NCI-H226 (cell line): ENCODE data around the gene AIM2.
"Not testable (repeated sequence)": the region's sequence is repeated elsewhere in the genome, so short reads cannot be mapped to it uniquely, and the experiment has no call there.

Experiments
- DNase-seq: peaks from one replicate; pipeline ENCODE4 v3.0.0-alpha.2; 2015

AIM2 gene, protein sequence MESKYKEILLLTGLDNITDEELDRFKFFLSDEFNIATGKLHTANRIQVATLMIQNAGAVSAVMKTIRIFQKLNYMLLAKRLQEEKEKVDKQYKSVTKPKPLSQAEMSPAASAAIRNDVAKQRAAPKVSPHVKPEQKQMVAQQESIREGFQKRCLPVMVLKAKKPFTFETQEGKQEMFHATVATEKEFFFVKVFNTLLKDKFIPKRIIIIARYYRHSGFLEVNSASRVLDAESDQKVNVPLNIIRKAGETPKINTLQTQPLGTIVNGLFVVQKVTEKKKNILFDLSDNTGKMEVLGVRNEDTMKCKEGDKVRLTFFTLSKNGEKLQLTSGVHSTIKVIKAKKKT

GRCh38 chr1:159076438-159077119, at the start of gene AIM2:
Gene AIM2, minus strand, starts transcription at chr1:159076766. Its CDS starts 3,267 bp downstream, at chr1:159073499.
- DNase-seq = no peak

- DNase-seq = no peak
These were observed 47.0 kb upstream of the AIM2 start for GRCh38 chr1:159123587-159123986.

- DNase-seq = peak; percentile 13
These were observed 45.5 kb upstream of the AIM2 start for GRCh38 chr1:159122005-159122621.

DNA sequence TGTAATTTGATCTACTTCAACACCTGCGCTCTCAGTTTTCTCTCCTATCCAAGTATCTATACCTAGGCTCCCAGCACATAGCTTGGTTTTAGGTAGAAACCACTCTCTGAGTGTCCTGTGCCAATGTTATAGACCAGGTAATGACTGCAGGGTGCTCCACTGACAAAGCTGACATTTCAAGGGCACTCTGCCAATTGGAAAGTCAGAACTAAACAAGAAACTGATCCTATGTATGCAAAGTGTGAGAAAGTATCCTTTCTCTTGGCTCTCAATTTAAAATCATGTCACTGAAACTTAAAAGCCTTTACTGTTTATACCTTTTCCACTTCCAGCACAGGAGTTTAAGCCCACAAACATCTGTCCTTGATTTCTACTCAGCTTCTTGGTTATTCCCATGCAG, 45.0 kb upstream of the AIM2 start:
- DNase-seq = no peak

DNA sequence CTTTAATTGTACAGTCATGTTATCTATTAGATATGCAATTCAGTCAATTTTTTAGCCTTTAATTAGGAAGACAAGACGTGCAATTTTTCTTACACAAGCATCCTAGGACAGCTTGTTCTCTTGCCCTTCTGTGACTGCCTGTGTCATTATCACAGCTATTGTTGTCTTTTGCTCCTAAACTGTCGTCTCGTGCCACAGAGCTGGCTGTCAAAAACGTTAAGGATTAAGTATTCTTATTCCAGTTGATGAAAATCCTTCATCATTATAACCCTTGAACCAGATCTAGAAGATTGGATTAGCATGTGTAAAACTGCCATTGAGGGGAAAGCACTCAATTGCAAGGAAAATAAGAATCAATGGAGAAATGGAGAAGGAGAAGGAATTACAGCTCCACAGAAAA, 43.8 kb upstream of the AIM2 start:
- no peak for DNase-seq

- peak; percentile 4 for DNase-seq
These were observed 37.2 kb upstream of the AIM2 start for GRCh38 chr1:159113596-159114433.

- not testable (repeated sequence) for DNase-seq
These were observed 26.5 kb upstream of the AIM2 start for GRCh38 chr1:159103021-159103420.

- no peak for DNase-seq
These were observed 24.0 kb upstream of the AIM2 start for GRCh38 chr1:159100589-159100988.

- DNase-seq = no peak
These were observed 22.0 kb upstream of the AIM2 start for GRCh38 chr1:159098596-159098995.

DNA sequence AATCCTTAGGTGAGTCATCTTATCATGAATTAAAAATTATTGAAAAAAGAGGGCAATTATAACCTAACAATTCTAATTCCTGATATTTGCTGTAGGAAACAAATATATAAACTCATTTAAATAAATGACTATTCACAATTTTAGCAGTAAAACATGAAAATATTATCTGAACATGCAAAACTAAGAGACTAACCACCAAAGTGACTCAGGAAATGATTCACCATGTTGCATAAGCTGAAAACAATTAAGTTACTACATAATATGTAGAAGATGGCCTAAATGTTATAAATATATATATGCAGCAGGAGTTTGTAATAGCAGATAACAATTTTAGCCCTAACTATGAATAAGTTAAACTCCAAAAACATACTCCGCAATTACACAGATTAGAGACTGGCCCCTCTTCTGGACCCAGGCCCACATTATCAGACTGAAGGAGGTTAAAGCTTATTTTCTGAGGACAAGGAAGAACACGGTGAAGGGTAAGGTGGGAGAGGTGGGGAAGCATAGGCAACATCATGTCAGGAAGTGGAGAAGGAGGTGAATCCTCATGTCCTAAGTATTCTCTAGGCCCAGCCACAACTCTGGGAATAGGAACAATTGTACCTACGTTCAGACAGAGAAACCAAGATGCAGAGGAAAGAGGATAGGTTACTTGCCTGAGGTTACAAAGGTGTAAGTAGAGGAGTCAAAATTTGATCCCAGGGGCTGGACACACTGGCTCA, 15.6 kb upstream of the AIM2 start:
- peak; percentile 48 for DNase-seq

- peak; percentile 24 for DNase-seq
These were observed 15.1 kb upstream of the AIM2 start for GRCh38 chr1:159091607-159092031.

DNA sequence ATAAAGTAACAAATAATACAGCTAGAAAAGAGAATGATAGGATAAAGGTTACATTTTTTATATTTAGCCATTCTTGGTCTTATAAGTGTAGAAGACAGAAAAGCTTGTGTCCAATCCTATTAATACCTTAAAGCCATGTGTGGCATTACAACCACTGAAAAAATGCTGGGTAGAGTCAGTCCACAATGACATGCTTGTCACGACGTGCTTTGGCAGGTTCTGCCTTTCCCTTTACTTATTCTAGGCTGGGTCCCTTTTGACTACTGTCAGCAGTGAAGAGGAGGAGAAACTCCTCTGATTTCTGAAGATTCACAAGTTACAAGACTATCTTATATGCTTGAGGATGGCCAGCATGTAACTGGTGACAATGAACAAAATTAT, 14.6 kb upstream of the AIM2 start:
- DNase-seq = no peak

- peak; percentile 27 for DNase-seq
These were observed 14.0 kb upstream of the AIM2 start for GRCh38 chr1:159090286-159091179.

DNA sequence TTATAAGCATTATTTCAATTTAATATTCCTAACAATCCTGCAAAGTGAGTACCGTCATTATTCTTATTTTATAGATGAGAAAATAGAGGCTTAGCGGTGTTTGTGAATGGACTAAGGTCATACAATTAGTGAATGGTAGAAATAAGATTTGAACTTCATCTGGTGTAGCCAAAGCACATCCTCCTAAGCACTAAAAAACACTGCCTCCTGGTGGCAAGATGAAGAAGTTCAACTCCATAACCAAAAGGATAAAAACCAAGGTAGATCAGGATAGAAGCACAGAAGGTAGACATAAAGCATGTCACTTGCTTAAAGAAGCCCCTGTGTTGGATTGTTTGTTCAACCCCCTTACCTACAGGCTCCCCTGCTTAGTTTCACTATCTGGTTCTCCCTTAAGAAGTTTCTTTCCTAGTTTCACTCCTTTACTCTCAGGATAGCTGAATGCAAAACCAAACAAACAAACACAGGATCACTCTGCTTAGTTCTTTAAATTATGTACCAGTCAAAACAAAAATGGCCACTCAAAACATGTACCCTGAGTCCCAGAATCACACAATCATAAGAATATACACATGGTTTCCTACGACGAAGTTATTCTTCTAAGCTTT, 12.7 kb upstream of the AIM2 start:
- no peak for DNase-seq

DNA sequence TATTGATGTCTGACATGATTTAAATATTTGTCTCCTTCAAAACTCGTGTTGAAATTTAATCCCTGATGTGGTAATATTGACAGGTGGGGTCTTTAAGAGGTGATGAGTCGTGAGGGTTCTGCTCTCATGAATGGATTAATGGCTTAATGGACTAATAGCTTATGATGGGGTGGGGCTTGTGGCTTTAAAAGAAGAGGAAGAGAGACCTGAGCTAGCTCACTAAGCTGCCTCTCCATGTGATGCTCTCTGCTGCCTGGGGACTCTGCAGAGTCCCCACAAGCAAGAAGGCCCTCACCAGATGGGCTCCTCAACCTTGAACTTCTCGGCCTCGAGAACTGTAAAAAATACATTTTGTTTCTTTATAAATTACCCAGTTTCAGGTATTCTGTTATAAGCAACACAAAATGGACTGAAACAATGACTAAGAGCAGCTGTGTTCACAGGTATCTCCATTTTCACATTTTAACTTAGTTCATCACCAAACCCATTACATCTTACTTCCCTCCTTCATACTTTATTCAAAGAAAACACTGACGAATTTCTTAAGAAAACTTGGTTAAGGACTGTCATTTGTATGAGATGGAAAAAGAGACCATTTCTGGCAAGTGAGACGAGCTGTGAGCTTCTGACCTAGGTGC, 12.1 kb upstream of the AIM2 start:
- no peak for DNase-seq

GRCh38 chr1:159088050-159088449, 11.5 kb upstream of the AIM2 start:
- DNase-seq = peak; percentile 79

DNA sequence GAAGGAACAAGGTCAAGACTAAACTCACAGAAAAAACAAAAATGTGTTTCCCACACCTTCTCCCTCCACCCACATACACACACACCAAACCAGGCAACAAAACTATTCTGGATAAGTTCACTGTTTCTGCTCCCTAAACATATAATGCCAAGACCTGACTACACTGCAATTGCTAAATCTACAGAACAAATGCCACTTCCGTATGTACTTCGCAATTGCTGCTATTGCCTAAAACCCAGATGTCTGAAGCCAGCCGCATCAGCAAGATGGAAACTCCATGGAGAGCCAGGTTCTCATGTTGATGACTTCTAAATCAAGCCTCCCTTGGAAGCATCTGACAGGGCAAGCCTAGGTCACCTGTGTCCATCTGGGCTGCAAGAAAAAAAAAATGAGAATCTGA, 8.3 kb upstream of the AIM2 start:
- DNase-seq = no peak

GRCh38 chr1:159084152-159084551, 7.6 kb upstream of the AIM2 start:
- no peak for DNase-seq

GRCh38 chr1:159083013-159083412, 6.4 kb upstream of the AIM2 start:
- no peak for DNase-seq

DNA sequence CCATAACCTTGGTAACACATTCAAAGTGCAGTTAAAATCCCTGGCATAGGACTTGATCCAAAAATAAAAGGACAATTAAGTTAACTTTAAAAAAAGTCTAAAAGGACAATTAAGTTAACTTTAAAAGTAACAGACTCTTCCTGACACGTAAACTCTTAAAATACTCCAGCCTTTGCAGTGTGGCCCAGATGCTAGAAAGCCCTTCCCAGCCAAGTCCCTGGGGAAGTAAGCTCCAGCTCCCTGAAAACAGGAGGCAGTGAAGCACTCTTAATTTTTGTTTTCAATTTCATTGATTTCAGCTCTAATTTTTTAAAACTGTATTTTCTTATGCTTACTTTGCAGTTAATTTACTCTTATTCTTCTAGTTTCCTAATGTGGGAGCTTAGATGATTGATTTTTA, 5.1 kb upstream of the AIM2 start:
- no peak for DNase-seq
